OCI-LY1 (cell line): ENCODE measurements around the gene PLXNA1.

Experiments
- H2AFZ ChIP-seq: fragments of 200-600 bp; sonication (generic), shearing (Covaris generic); 2 replicates; pipeline ENCODE4 v1.6.0; 2014; ENCODE audit warnings: antibody characterized with exemption, mild to moderate bottlenecking, low read length
- H3F3A ChIP-seq: fragments of 200-600 bp; sonication (generic), shearing (Covaris generic); 2 replicates; pipeline ENCODE4 v1.6.0; 2014; ENCODE audit warnings: mild to moderate bottlenecking, antibody characterized with exemption, low read length, moderate library complexity; ENCODE audit not compliant: insufficient read depth
- H3K27ac ChIP-seq: fragments of 200-600 bp; sonication (generic); 2 replicates; pipeline ENCODE4 v1.5.1; 2014; ENCODE audit warnings: low read length, mixed run types, mild to moderate bottlenecking, low read depth; ENCODE audit not compliant: poor library complexity, severe bottlenecking
- H3K27me3 ChIP-seq: fragments of 200-600 bp; sonication (generic); 2 replicates; pipeline ENCODE4 v1.6.0; 2014; ENCODE audit warnings: antibody characterized with exemption, mild to moderate bottlenecking, low read length, moderate library complexity; ENCODE audit not compliant: insufficient read depth
- H3K36me3 ChIP-seq: fragments of 200-600 bp; sonication (generic); 2 replicates; pipeline ENCODE4 v1.6.1; 2014; ENCODE audit warnings: mild to moderate bottlenecking, antibody characterized with exemption, low read length, moderate library complexity, mixed read lengths; ENCODE audit not compliant: insufficient read depth
- H3K4me1 ChIP-seq: fragments of 200-600 bp; sonication (generic); 2 replicates; pipeline ENCODE4 v1.5.1; 2014; ENCODE audit warnings: mild to moderate bottlenecking, low read length, moderate library complexity; ENCODE audit not compliant: insufficient read depth, severe bottlenecking
- H3K4me2 ChIP-seq: fragments of 200-600 bp; sonication (generic), shearing (Covaris generic); 2 replicates; pipeline ENCODE4 v1.6.1; 2014; ENCODE audit warnings: low read length
- H3K4me3 ChIP-seq: fragments of 200-600 bp; sonication (generic); 2 replicates; pipeline ENCODE4 v1.5.1; 2014; ENCODE audit warnings: low read length, low read depth, mild to moderate bottlenecking, mixed read lengths; ENCODE audit not compliant: poor library complexity, severe bottlenecking
- H3K79me2 ChIP-seq: fragments of 200-600 bp; shearing (Covaris generic); 2 replicates; pipeline ENCODE4 v1.6.1; 2016; ENCODE audit warnings: mixed run types, low read length, mixed read lengths; ENCODE audit not compliant: insufficient read depth
- H3K9ac ChIP-seq: fragments of 200-600 bp; sonication (generic), shearing (Covaris generic); 2 replicates; pipeline ENCODE4 v1.6.1; 2014; ENCODE audit warnings: mild to moderate bottlenecking, low read length, mixed read lengths
- H3K9me2 ChIP-seq: fragments of 200-600 bp; sonication (generic), shearing (Covaris generic); 2 replicates; pipeline ENCODE4 v1.6.1; 2014; ENCODE audit warnings: low read depth, mild to moderate bottlenecking, low read length, mixed read lengths
- H3K9me3 ChIP-seq: fragments of 200-600 bp; shearing (Covaris generic); 2 replicates; pipeline ENCODE4 v1.6.1; 2014; ENCODE audit warnings: low read length, mixed read lengths
- H4K20me1 ChIP-seq: fragments of 200-600 bp; sonication (generic), shearing (Covaris generic); 2 replicates; pipeline ENCODE4 v1.6.0; 2016; ENCODE audit warnings: mild to moderate bottlenecking, low read length; ENCODE audit not compliant: insufficient read depth
- CTCF ChIP-seq: fragments of 200-600 bp; sonication (generic), shearing (Covaris generic); IDR thresholded peaks from 2 replicates; pipeline ENCODE4 v1.5.1; 2017; ENCODE audit warnings: mild to moderate bottlenecking, antibody characterized with exemption, low read length, moderate library complexity, mixed read lengths
- EZH2 ChIP-seq: fragments of 200-600 bp; sonication (generic), shearing (Covaris generic); IDR thresholded peaks from 2 replicates; pipeline ENCODE4 v1.8.0; 2017; ENCODE audit warnings: borderline replicate concordance, mixed run types, mild to moderate bottlenecking, antibody characterized with exemption, low read length, moderate library complexity, mixed read lengths

Gene PLXNA1

GRCh38 chr3:126935756-126936509 is 47.0 kb upstream of the PLXNA1 start:
- H3F3A ChIP-seq, result no peaks in the 10 kb centered on the region
- H3K27me3 ChIP-seq, result no peaks in the 10 kb centered on the region
- no peak overlapping the region for H3K27ac ChIP-seq
- no peak overlapping the region for H3K4me2 ChIP-seq
- H3K9me3 ChIP-seq, result no peaks in the 10 kb centered on the region
- no peaks in the 10 kb centered on the region for H3K36me3 ChIP-seq
- no peaks in the 10 kb centered on the region for H3K4me1 ChIP-seq
- TF ChIP-seq EZH2 (no peak), CTCF (no peak)
- no peak overlapping the region for H2AFZ ChIP-seq
- no peaks in the 10 kb centered on the region for H4K20me1 ChIP-seq
- H3K9me2 ChIP-seq, result no peaks in the 10 kb centered on the region
- H3K79me2 ChIP-seq, result no peaks in the 10 kb centered on the region
- H3K4me3 ChIP-seq, result no peak overlapping the region
- H3K9ac ChIP-seq, result no peak overlapping the region

GRCh38 chr3:126936853-126937425 is 46.0 kb upstream of the PLXNA1 start:
- no peaks in the 10 kb centered on the region for H3F3A ChIP-seq
- H3K4me1 ChIP-seq, result no peaks in the 10 kb centered on the region
- no peak overlapping the region for H3K9ac ChIP-seq
- no peak overlapping the region for H3K4me3 ChIP-seq
- no peaks in the 10 kb centered on the region for H4K20me1 ChIP-seq
- H3K27me3 ChIP-seq, result no peaks in the 10 kb centered on the region
- H3K4me2 ChIP-seq, result no peak overlapping the region
- H3K9me3 ChIP-seq, result no peaks in the 10 kb centered on the region
- no peak overlapping the region for H3K27ac ChIP-seq
- no peaks in the 10 kb centered on the region for H3K36me3 ChIP-seq
- no peaks in the 10 kb centered on the region for H3K79me2 ChIP-seq
- TF ChIP-seq EZH2, result no peak
- no peak for TF ChIP-seq CTCF
- no peak overlapping the region for H2AFZ ChIP-seq
- H3K9me2 ChIP-seq, result no peaks in the 10 kb centered on the region

GRCh38 chr3:126937533-126937932 is 45.4 kb upstream of the PLXNA1 start:
- Histone ChIP-seq H3K27ac (no peak overlapping the region), H3K9me3 (no peaks in the 10 kb centered on the region), H3K4me2 (no peak overlapping the region), H3K4me3 (no peak overlapping the region), H3F3A (no peaks in the 10 kb centered on the region), H3K4me1 (no peaks in the 10 kb centered on the region), H3K9ac (no peak overlapping the region), H4K20me1 (no peaks in the 10 kb centered on the region), H3K36me3 (no peaks in the 10 kb centered on the region), H2AFZ (no peak overlapping the region), H3K27me3 (no peaks in the 10 kb centered on the region), H3K79me2 (no peaks in the 10 kb centered on the region), H3K9me2 (no peaks in the 10 kb centered on the region)
- TF ChIP-seq EZH2, result no peak
- no peak for TF ChIP-seq CTCF
